HG03103 (cell line): Measurements from ENCODE around the gene PLA2G6.
"Not testable (repeated sequence)": the region's sequence is repeated elsewhere in the genome, so short reads cannot be mapped to it uniquely, and the experiment has no call there.

ENCODE experiments used
- ATAC-seq: cut with Tn5 transposase; IDR thresholded peaks from one replicate; pipeline ENCODE4 v1.9.1; 2021; ENCODE audit warnings: low read depth; ENCODE audit not compliant: unreplicated experiment

Gene PLA2G6

GRCh38 chr22:38191731-38192474, 10.3 kb upstream of the PLA2G6 start:
- no peak for ATAC-seq

GRCh38 chr22:38191055-38191454, 9.4 kb upstream of the PLA2G6 start:
- ATAC-seq = no peak

GRCh38 chr22:38190581-38190980, 9.0 kb upstream of the PLA2G6 start:
- no peak for ATAC-seq

- no peak for ATAC-seq
Observed at GRCh38 chr22:38189104-38189503, 7.5 kb upstream of the PLA2G6 start.

GRCh38 chr22:38187413-38188212, 6.0 kb upstream of the PLA2G6 start:
- no peak for ATAC-seq

- no peak for ATAC-seq
Observed at GRCh38 chr22:38186429-38186828, 4.8 kb upstream of the PLA2G6 start.

GRCh38 chr22:38184788-38185187, 3.2 kb upstream of the PLA2G6 start:
- no peak for ATAC-seq

- no peak for ATAC-seq
Observed at GRCh38 chr22:38180841-38181452, 683 bp downstream of the PLA2G6 start.

GRCh38 chr22:38178605-38178937, 3.1 kb downstream of the PLA2G6 start:
- not testable (repeated sequence) for ATAC-seq

- no peak for ATAC-seq
Observed at GRCh38 chr22:38177926-38178604, 3.6 kb downstream of the PLA2G6 start.

- not testable (repeated sequence) for ATAC-seq
Observed at GRCh38 chr22:38177571-38177925, 4.1 kb downstream of the PLA2G6 start.

- ATAC-seq = no peak
Observed at GRCh38 chr22:38177044-38177443, 4.6 kb downstream of the PLA2G6 start.

- ATAC-seq = no peak
Observed at GRCh38 chr22:38176170-38176741, 5.4 kb downstream of the PLA2G6 start.

- no peak for ATAC-seq
Observed at GRCh38 chr22:38175206-38176118, 6.2 kb downstream of the PLA2G6 start.

GRCh38 chr22:38174626-38175025, 7.0 kb downstream of the PLA2G6 start:
- ATAC-seq = no peak

- ATAC-seq = no peak
Observed at GRCh38 chr22:38173641-38173906, 8.1 kb downstream of the PLA2G6 start.

GRCh38 chr22:38172832-38173640, 8.6 kb downstream of the PLA2G6 start:
- ATAC-seq = no peak

- no peak for ATAC-seq
Observed at GRCh38 chr22:38171927-38172831, 9.5 kb downstream of the PLA2G6 start.
